ENCODE results near the gene UNC93B1.

UNC93B1 gene

DNA sequence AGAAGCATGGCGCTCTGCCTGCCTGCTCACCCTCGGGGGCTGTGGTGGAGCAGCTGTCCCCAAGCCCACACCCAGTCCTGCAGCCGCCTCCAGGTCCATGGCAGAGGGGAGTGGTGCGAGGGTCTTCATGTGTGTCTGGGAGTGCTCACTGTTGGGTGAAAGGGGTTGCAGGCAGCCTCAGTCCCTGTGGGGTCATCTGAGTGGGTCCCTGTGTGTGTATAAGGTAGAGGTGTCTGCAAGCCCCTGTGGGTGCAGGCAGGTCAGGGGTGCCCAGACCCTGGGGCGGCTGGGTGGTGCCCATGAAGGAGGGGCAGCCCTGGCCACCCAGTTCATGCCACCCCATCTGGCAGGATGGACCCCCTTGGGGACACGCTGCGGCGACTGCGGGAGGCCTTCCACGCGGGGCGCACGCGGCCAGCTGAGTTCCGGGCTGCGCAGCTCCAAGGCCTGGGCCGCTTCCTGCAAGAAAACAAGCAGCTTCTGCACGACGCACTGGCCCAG lies 11.1 kb upstream of the UNC93B1 start:
- Histone ChIP-seq H3K4me3 (ENCODE audit: low read depth in 1 of 5, low read length in 5 of 5) (peak overlapping the region in 2 of 5 donors; percentile 32 to 48), H3K9ac (ENCODE audit: low read length in 5 of 5) (peak overlapping the region in 2 of 5 donors; percentile 58 to 65), H3K36me3 (ENCODE audit: control insufficient read depth in 5 of 5, insufficient read depth in 5 of 5, low read length in 5 of 5) (no peaks in the 10 kb centered on the region), H3K4me1 (ENCODE audit: control insufficient read depth in 5 of 5, insufficient read depth in 5 of 5, low read length in 5 of 5) (peaks cover 9 to 88% (median 69%) of the 10 kb centered on the region in 5 donors), H3K9me3 (ENCODE audit: control insufficient read depth in 5 of 5, low read length in 5 of 5) (no peaks in the 10 kb centered on the region), H3K27ac (ENCODE audit: low read depth, low read length) (peak overlapping the region; percentile 74), H3K27me3 (ENCODE audit: control insufficient read depth in 5 of 5, insufficient read depth in 4 of 5, low read length in 5 of 5) (no peaks in the 10 kb centered on the region)

DNA sequence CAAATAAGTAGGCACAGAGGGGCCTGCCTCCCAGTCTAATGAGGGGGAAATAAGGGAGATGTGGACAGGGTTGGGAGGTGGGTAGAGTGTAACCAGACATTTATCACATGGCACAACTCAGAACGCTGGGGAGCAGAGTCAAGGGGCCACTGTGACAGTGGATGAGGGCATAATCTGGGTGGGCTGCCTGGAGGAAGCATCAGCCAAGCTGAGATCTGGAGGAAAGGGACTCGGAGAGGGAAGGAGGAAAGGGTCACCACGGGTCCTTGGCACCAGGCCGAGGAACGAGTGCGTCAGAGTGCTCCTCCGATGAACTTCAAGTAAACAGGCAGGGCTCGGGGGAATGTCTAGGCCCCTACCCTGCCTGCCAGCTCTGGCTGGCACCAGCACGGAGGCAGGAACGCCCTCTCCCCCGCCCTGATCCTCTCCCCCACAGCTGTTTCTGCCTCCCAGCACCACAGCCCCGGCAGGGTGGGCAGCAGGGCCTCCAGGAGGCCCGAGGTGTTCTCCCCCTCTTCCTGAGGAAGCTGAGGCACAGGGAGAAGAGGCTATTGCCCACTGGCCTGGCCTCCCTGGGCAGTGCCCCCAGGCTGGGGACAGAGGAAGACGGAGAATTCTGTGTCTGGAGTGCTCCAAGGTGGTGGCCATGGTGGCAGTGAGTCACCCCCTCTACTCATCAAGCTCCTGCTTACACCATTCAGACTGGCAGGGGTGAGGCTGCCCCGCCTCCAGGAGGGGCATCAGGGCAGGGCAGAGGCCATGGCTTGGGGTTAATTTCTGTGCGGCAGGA lies 10.5 kb upstream of the UNC93B1 start:
- Histone ChIP-seq H3K9me3 (ENCODE audit: control insufficient read depth in 5 of 5, low read length in 5 of 5) (no peaks in the 10 kb centered on the region), H3K4me1 (ENCODE audit: control insufficient read depth in 5 of 5, insufficient read depth in 5 of 5, low read length in 5 of 5) (peaks cover 9 to 88% (median 70%) of the 10 kb centered on the region in 5 donors), H3K27me3 (ENCODE audit: control insufficient read depth in 5 of 5, insufficient read depth in 4 of 5, low read length in 5 of 5) (no peaks in the 10 kb centered on the region), H3K9ac (ENCODE audit: low read length in 5 of 5) (peak overlapping the region in 3 of 5 donors; percentile 20 to 65 (median 58)), H3K27ac (ENCODE audit: low read depth, low read length) (peak overlapping the region; percentile 74), H3K4me3 (ENCODE audit: low read depth in 1 of 5, low read length in 5 of 5) (peak overlapping the region in 2 of 5 donors; percentile 32 to 48), H3K36me3 (ENCODE audit: control insufficient read depth in 5 of 5, insufficient read depth in 5 of 5, low read length in 5 of 5) (no peaks in the 10 kb centered on the region)

DNA sequence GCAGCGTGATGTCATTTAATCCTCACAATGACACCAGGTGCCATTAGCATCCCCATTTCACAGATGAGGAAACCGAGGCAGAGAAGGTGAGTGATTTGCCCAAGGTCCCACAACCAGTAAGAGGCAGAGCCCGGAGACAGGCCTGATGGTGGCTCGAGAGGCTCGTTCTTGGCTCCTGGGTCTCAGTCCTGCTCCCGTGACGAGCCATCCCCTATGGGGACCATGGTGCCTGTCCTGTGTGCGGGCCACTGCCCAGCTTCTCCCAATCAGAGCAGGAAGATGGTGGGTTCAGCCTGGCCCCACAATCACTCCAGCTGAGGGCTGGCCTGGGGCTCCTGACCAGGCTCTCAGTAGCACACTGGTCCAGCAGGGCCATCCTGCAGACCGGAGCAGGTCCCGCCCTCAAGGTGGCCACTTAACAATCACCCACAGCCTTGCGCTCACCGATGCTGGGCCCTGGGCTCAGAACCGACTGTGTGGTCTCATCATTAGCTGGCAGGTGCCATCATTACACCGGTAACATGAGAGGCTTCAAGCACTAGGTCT lies 9.8 kb upstream of the UNC93B1 start:
- Histone ChIP-seq H3K36me3 (ENCODE audit: control insufficient read depth in 5 of 5, insufficient read depth in 5 of 5, low read length in 5 of 5) (no peaks in the 10 kb centered on the region), H3K4me3 (ENCODE audit: low read depth in 1 of 5, low read length in 5 of 5) (no peak overlapping the region), H3K4me1 (ENCODE audit: control insufficient read depth in 5 of 5, insufficient read depth in 5 of 5, low read length in 5 of 5) (peaks cover 9 to 92% (median 77%) of the 10 kb centered on the region in 5 donors), H3K27me3 (ENCODE audit: control insufficient read depth in 5 of 5, insufficient read depth in 4 of 5, low read length in 5 of 5) (no peaks in the 10 kb centered on the region), H3K9me3 (ENCODE audit: control insufficient read depth in 5 of 5, low read length in 5 of 5) (no peaks in the 10 kb centered on the region), H3K9ac (ENCODE audit: low read length in 5 of 5) (peak overlapping the region in 2 of 5 donors; percentile 2 to 20), H3K27ac (ENCODE audit: low read depth, low read length) (peak overlapping the region; percentile 74)

DNA sequence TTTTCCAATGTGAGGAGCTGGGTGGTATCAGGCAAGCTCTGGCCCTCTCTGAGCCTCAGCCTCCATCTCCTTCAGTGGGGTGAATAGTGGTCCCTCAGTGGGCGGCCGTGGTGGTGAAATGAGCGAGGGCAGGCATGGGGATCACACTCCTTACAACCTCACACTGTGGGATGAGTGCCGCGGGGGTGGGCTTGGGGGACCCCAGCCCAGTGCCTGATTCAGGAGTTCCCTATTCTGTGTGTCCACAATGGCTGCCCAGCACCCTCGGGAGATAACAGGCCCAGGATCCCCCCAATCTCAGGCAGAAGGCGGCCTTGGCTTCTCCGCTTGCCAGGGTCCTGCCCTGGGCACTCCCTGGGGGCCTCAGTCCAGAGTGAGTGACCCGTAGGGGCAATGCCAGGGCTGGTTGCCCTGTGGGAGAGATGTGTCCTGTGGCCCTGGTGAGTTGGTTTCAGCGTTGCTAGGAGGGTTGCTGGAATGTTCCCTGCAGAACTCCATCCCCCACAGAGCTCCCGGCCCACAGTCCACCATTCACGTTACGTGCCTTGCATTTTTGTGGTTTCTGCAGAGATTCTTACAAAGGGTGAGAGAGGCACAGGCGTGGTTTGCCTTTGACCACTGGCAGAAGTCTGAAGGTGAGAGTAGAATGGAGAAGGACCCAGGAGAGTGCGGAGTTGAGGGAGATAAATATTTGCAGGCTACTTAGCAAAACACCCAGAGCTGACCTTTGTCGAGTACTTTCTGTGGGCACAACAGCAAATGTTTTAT lies 9.1 kb upstream of the UNC93B1 start:
- peaks cover 9 to 94% (median 82%) of the 10 kb centered on the region in 5 donors for H3K4me1 ChIP-seq (ENCODE audit: control insufficient read depth in 5 of 5, insufficient read depth in 5 of 5, low read length in 5 of 5)
- H3K27ac ChIP-seq (ENCODE audit: low read depth, low read length), result peak overlapping the region; percentile 74
- H3K9ac ChIP-seq (ENCODE audit: low read length in 5 of 5), result peak overlapping the region in 1 of 5 donors; percentile 15
- H3K4me3 ChIP-seq (ENCODE audit: low read depth in 1 of 5, low read length in 5 of 5), result no peak overlapping the region
- no peaks in the 10 kb centered on the region for H3K9me3 ChIP-seq (ENCODE audit: control insufficient read depth in 5 of 5, low read length in 5 of 5)
- no peaks in the 10 kb centered on the region for H3K27me3 ChIP-seq (ENCODE audit: control insufficient read depth in 5 of 5, insufficient read depth in 4 of 5, low read length in 5 of 5)
- H3K36me3 ChIP-seq (ENCODE audit: control insufficient read depth in 5 of 5, insufficient read depth in 5 of 5, low read length in 5 of 5), result no peaks in the 10 kb centered on the region

DNA sequence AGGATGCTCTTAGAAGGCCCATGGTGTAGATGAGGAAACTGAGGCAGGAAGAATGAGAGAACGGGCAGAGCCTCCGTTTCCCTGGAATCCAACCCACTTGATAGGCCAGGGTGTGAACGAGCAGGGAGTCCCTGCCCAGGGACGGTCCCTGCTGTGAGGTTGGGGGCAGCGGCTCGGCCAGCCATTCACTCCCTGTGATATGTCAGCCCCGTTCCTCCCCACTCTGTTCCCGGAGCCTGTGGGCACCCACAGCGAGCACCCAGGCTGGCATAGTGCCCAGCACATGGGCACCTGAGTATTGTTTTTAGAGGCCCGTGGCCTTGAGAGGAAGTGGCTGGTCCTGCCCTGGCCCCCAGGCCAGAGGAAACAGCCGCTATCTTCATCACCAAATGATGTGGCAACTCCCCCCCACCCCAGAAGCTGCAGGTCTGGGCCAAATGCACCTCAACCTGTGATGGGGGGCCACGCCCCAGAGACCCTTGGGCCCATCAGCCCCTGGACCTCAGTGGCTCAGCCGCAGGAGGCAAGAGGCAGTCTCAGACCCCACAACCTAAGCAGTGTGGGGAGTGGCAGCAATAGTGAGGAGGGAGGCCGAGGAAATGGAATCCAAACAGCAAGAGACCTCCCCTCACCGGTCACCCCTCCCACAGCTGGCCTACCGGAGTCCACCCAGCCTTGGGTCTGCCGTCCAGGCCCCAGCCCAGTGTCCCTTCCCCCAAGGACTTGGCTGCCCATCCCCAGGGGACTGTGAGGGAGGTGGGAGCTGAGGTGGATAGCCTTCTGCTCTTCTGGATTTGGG lies 8.3 kb upstream of the UNC93B1 start:
- Histone ChIP-seq H3K9ac (ENCODE audit: low read length in 5 of 5) (peak overlapping the region in 1 of 5 donors; percentile 15), H3K4me3 (ENCODE audit: low read depth in 1 of 5, low read length in 5 of 5) (no peak overlapping the region), H3K27ac (ENCODE audit: low read depth, low read length) (peak overlapping the region; percentile 86)

DNA sequence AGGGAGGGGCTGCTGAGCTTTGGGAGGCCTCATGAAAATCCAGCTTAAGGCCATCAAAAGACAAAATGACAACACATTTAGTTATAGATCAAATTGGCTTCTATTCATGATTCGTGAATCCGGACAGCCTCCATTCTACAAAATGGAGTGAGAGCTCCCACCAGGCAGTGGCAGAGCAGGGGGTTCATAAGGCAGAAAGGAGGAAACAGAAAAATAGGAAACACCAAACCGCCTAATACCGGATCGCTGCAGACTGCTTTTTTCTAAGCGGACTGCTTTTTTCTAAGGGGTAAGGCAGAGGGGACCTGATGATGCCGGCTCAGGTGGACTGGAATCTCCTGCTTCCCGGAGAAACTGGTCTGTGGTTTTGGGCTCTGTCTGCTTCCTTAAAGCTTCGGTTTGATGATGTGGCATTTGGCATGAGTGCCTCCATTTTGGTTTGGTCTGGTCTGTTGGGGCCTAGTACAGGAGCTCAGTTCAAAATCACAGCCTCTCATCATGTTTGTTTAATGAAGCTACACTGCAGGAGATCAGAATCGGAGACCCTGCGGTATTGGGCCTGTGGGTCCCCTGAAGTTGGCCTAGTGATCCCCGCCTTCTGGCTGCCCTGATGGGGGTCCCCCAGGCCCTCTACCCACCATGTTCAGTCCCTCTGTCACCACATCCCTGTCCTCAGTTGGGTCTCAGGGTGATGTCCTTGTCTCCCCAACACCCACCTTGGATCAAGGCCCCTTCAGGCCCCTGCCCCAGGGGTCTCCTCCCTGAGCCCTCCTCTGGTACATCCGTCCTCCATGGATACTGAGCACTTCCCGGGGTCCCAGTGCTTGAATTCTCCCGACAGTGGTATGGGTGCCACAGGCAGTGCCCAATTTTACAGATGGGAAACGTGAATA lies 7.4 kb upstream of the UNC93B1 start:
- Histone ChIP-seq H3K9me3 (ENCODE audit: control insufficient read depth in 5 of 5, low read length in 5 of 5) (no peaks in the 10 kb centered on the region), H3K36me3 (ENCODE audit: control insufficient read depth in 5 of 5, insufficient read depth in 5 of 5, low read length in 5 of 5) (no peaks in the 10 kb centered on the region), H3K4me1 (ENCODE audit: control insufficient read depth in 5 of 5, insufficient read depth in 5 of 5, low read length in 5 of 5) (peaks cover 7 to 85% (median 69%) of the 10 kb centered on the region in 5 donors), H3K27ac (ENCODE audit: low read depth, low read length) (peak overlapping the region; percentile 86), H3K27me3 (ENCODE audit: control insufficient read depth in 5 of 5, insufficient read depth in 4 of 5, low read length in 5 of 5) (no peaks in the 10 kb centered on the region), H3K9ac (ENCODE audit: low read length in 5 of 5) (peak overlapping the region in 4 of 5 donors; percentile 61 to 70 (median 65)), H3K4me3 (ENCODE audit: low read depth in 1 of 5, low read length in 5 of 5) (peak overlapping the region in 4 of 5 donors; percentile 38 to 63 (median 49))

More for the DNA sequence above, 8.3 kb upstream of the UNC93B1 start:
- Histone ChIP-seq H3K36me3 (ENCODE audit: control insufficient read depth in 5 of 5, insufficient read depth in 5 of 5, low read length in 5 of 5) (no peaks in the 10 kb centered on the region), H3K27me3 (ENCODE audit: control insufficient read depth in 5 of 5, insufficient read depth in 4 of 5, low read length in 5 of 5) (no peaks in the 10 kb centered on the region), H3K9me3 (ENCODE audit: control insufficient read depth in 5 of 5, low read length in 5 of 5) (no peaks in the 10 kb centered on the region), H3K4me1 (ENCODE audit: control insufficient read depth in 5 of 5, insufficient read depth in 5 of 5, low read length in 5 of 5) (peaks cover 9 to 91% (median 79%) of the 10 kb centered on the region in 5 donors)

DNA sequence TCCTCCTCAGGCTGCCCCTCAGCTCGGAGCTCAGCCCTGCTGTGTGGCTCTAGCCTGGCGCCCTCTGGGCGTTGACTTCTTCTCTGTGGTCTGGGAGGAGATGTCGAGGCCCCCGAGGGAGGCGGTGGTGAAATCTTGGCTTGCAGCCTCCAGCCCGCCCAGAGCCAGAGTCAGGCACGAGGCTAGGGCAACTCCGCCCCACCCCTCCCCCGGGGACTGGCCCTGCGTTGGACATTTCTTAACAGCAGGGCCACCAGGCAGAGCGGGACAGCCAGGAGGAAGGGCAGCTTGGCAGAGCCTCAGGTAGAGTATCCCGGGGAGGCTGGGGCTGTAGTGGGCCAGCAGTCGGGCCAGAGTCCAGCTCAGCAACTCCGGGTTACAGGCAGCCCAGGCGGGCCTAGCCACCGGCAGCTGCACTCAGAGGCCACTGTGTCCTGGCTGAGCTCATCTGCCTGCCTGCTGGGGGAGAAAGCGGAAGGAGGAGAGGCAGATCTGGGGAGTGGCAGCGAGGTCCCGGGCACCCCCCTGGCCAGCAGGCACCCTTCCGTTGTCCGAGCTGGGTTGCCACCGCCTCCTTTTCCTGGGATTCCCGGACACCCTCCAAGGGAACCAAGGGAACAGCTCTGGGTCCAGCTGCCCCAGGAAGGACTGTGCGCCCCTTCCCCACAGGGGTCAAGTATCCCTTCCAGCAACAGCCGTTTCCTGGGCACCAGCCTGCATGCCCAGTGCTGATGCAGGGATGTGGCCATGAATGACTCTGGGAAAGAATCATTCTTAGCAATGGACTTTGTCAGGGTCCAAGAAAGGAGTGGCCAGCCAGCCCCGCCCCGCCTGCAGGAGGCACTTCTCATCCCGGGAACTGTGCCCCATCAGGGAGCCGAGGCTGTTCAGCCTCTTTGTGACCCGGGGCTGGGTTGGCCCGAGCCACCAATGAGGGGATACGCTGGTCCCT lies 6.5 kb upstream of the UNC93B1 start, which contains the start of gene ALDH3B1:
ALDH3B1 (plus strand) TSS at position 238 of the 952 bp plus-strand sequence. CDS start 4,971 bp downstream, outside the sequence.
- Histone ChIP-seq H3K27ac (ENCODE audit: low read depth, low read length) (peak within 1 kb of the TSS; percentile 86), H3K9me3 (ENCODE audit: control insufficient read depth in 5 of 5, low read length in 5 of 5) (no peaks in the 10 kb centered on the region), H3K36me3 (ENCODE audit: control insufficient read depth in 5 of 5, insufficient read depth in 5 of 5, low read length in 5 of 5) (no peaks in the 10 kb centered on the region), H3K4me1 (ENCODE audit: control insufficient read depth in 5 of 5, insufficient read depth in 5 of 5, low read length in 5 of 5) (peaks cover 7 to 82% (median 69%) of the 10 kb centered on the region in 5 donors), H3K9ac (ENCODE audit: low read length in 5 of 5) (peak within 1 kb of the TSS in 4 of 5 donors; percentile 61 to 70 (median 65)), H3K27me3 (ENCODE audit: control insufficient read depth in 5 of 5, insufficient read depth in 4 of 5, low read length in 5 of 5) (no peaks in the 10 kb centered on the region), H3K4me3 (ENCODE audit: low read depth in 1 of 5, low read length in 5 of 5) (peak within 1 kb of the TSS; percentile 38 to 71 (median 51))
